HL-60 (cell line): ENCODE data around the gene SART3.

Experiments used
- GABPA ChIP-seq: IDR thresholded peaks from 2 replicates; pipeline ENCODE4 v1.6.1; 2012; ENCODE audit warnings: low read depth
- POLR2AphosphoS5 ChIP-seq: IDR thresholded peaks from 2 replicates; pipeline ENCODE4 v1.6.1; 2012; ENCODE audit warnings: low read depth
- SPI1 ChIP-seq: IDR thresholded peaks from 2 replicates; pipeline ENCODE4 v1.6.1; 2012; ENCODE audit warnings: low read depth, mild to moderate bottlenecking, borderline replicate concordance
- TF ChIP-seq, protein P1 (sequence below): IDR thresholded peaks from one replicate; pipeline ENCODE4 v1.5.1; 2011; ENCODE audit warnings: low read length, control low read depth, inconsistent platforms; ENCODE audit not compliant: insufficient read depth

DNA sequence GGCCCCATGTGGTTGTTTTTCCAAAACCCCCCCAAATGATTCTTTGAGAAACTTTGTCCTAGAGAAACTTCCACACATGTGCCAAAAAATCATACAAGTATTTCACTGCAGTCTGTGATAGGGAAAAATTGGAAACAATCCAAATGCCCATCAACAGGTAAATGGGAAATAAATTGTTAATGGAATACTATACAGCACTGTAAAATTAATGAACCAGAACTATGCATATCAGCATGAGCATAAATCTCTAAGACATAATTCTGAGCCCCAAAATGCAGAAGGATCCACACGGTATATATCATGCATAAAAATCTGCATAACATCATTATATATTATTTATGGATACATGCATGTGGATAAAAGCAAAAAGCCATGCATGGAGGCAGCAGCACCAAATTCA lies 51.2 kb downstream of the SART3 start:
- TF ChIP-seq, protein P1, sequence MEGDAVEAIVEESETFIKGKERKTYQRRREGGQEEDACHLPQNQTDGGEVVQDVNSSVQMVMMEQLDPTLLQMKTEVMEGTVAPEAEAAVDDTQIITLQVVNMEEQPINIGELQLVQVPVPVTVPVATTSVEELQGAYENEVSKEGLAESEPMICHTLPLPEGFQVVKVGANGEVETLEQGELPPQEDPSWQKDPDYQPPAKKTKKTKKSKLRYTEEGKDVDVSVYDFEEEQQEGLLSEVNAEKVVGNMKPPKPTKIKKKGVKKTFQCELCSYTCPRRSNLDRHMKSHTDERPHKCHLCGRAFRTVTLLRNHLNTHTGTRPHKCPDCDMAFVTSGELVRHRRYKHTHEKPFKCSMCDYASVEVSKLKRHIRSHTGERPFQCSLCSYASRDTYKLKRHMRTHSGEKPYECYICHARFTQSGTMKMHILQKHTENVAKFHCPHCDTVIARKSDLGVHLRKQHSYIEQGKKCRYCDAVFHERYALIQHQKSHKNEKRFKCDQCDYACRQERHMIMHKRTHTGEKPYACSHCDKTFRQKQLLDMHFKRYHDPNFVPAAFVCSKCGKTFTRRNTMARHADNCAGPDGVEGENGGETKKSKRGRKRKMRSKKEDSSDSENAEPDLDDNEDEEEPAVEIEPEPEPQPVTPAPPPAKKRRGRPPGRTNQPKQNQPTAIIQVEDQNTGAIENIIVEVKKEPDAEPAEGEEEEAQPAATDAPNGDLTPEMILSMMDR: no peak
- no peak for TF ChIP-seq POLR2AphosphoS5
- TF ChIP-seq SPI1: no peak
- TF ChIP-seq GABPA: no peak
